A549 treated with CORT108297 at 1 μM for 4 hours (cell line): Measurements from ENCODE around the gene HPGDS. TPM values are rescaled to one million over a fixed set of nuclear protein-coding genes. Genes with fewer than 3 reads are reported as not detected.

ENCODE experiments used
- total RNA-seq: library from RNA; stranded (reverse); fragments of 200-300 nt; extraction: Qiagen RNA extraction; gene quantifications from 5 replicates; pipeline ENCODE4 v1.2.3, GENCODE V29; 2022

Gene HPGDS
- not detected in 5 replicates for total RNA-seq

GRCh38 chr4:94342694-94343093 is at the start of gene HPGDS:
Gene HPGDS (minus strand): TSS chr4:94342836. CDS start chr4:94334629, 8,207 bp downstream.

Other genes with a start within 250 kb of the HPGDS start
- 10.0 to 14.2 TPM (median 12.2 TPM) in 5 replicates for gene SMARCAD1, start 135.0 kb downstream of the HPGDS start, total RNA-seq
- gene PDLIM5, start 109.1 kb upstream of the HPGDS start, total RNA-seq: 30.7 to 44.6 TPM (median 40.5 TPM) in 5 replicates